ENCODE results near the gene GRM4. TPM values are rescaled to one million over a fixed set of nuclear protein-coding genes. Genes with fewer than 3 reads are reported as not detected.

The GRM4 gene
- total RNA-seq, 4 donors from 2014 or later: 0.35 to 2.2 TPM; not detected in 2

DNA sequence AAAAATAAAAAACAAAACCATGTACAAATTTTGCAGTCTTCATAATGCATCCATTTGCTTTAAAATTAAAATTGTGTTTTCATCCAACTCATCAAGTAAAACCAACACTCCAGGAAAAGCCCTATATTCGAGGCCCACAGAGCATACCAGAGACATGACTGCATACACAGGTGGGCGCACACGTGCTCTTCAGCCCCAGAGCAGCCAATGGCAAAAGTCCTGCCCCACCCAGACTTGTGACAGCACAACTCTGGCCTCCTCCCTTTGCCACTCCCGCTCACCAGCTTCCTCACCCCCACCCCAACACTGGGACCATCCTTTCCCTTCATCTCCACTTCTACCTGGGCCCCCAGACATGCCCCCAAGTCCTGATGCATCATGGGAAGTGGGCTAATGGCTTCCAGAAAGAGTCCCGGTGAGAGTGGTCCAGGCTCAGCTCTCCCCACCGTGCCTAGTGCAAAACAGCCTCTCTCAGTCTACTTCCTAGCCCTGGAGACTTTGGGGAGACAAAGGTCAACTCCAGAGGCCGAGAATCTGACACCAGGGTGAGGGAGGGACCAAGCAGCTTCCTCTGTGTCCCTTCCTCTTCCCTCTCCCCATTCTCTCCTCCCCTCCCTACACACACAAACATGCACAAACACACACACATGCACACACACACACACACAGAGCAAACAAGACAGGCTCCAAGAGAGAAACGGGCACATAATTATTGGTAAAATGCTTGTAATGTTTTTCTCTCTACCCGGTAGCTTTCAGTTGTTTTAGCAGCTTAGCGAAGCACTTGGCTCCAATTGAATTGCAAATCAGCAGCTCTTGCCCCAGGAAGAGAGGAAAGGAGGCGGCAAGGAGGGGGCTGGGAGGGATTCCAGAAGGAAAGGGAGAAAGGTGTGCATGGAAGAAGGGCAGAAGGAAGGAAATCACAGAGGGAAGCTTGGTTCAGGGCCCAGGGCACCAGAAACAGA is 14.3 kb downstream of the GRM4 start:
- TF ChIP-seq, protein P1, sequence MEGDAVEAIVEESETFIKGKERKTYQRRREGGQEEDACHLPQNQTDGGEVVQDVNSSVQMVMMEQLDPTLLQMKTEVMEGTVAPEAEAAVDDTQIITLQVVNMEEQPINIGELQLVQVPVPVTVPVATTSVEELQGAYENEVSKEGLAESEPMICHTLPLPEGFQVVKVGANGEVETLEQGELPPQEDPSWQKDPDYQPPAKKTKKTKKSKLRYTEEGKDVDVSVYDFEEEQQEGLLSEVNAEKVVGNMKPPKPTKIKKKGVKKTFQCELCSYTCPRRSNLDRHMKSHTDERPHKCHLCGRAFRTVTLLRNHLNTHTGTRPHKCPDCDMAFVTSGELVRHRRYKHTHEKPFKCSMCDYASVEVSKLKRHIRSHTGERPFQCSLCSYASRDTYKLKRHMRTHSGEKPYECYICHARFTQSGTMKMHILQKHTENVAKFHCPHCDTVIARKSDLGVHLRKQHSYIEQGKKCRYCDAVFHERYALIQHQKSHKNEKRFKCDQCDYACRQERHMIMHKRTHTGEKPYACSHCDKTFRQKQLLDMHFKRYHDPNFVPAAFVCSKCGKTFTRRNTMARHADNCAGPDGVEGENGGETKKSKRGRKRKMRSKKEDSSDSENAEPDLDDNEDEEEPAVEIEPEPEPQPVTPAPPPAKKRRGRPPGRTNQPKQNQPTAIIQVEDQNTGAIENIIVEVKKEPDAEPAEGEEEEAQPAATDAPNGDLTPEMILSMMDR (IDR thresholded peaks at IDR 0.05): no peak
- no peak for TF ChIP-seq POLR2A (IDR thresholded peaks at IDR 0.05)
- no peak overlapping the region for H3K27ac ChIP-seq
- no peaks in the 10 kb centered on the region for H3K4me1 ChIP-seq
- H3K4me3 ChIP-seq: no peak overlapping the region
- H3K9me3 ChIP-seq: no peaks in the 10 kb centered on the region
- H3K27me3 ChIP-seq: no peaks in the 10 kb centered on the region
- intact Hi-C loops (cut with DNase I; ENCODE audit: low total_unique reads): no loop called here
- DNase-seq: no peak
- H3K36me3 ChIP-seq: no peaks in the 10 kb centered on the region

DNA sequence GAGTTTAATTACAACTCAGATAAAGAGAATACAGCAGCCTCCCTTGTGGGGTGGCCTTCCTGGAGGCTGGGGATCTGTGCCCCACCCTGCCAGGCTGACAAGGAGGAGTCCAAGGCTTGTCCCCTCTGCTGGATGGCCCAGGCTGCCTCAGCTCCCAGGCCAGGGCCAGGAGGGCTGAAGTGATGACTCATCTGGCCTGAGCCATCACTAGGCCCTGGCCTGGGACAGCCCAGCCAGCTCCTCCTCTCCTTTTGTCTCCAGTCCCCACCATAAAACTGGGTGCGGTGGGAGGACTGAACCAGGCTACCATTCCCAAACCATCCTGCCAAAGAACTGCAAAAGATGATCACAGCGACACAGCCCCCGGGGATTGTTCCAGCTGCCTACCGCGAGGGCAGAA is 15.0 kb downstream of the GRM4 start:
- Histone ChIP-seq H3K4me3 (no peak overlapping the region), H3K4me1 (no peaks in the 10 kb centered on the region), H3K27ac (no peak overlapping the region), H3K9me3 (no peaks in the 10 kb centered on the region), H3K27me3 (no peaks in the 10 kb centered on the region), H3K36me3 (no peaks in the 10 kb centered on the region)
- intact Hi-C loops (cut with DNase I; ENCODE audit: low total_unique reads): no loop called here
- no peak for DNase-seq
- TF ChIP-seq POLR2A (IDR thresholded peaks at IDR 0.05): no peak
- TF ChIP-seq, protein P1 (IDR thresholded peaks at IDR 0.05): no peak

DNA sequence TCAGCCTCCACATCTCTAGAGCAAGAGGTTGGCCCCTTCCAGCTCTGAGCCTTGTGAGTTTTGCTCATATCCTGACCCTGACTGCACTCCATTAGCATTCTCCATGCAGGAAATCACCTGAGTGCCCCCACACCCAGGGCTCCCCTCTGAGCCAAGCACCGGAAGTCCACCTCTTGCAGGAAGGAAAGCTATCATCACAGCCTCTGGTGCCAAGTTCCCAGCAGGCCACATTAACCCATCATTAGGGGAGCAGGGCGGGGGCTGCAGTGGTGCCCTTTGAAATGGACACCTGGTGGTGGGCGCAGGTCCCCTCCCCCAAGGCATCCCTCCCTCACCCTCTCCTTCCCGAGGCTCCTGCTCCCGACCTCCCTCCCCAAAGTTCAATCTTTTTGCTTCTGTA is 16.1 kb downstream of the GRM4 start:
- intact Hi-C loops (cut with DNase I; ENCODE audit: low total_unique reads): no loop called here
- DNase-seq: no peak
- Histone ChIP-seq H3K27me3 (no peaks in the 10 kb centered on the region), H3K4me1 (no peaks in the 10 kb centered on the region), H3K9me3 (no peaks in the 10 kb centered on the region), H3K36me3 (no peaks in the 10 kb centered on the region), H3K27ac (no peak overlapping the region), H3K4me3 (no peak overlapping the region)
- TF ChIP-seq POLR2A (IDR thresholded peaks at IDR 0.05): no peak
- TF ChIP-seq, protein P1 (IDR thresholded peaks at IDR 0.05): no peak

DNA sequence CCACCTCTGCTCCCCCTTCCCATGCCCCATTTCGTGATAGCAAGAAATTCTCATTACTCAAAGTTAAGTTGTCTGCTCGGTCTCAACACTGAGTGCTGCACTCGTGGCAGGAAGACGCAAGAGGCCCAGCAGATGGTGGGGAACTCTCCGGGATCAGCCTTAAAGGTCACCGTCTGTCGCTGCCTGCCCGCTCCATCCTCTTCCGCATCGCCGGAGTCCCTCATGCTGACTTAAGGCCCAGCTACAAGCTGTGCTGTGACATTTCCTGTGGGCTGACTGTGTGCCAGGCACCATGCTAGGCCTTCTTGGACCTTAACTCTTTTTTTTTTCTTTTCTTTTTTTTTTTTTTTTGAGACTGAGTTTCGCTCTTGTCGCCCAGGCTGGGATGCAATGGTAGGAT is 17.8 kb downstream of the GRM4 start:
- Histone ChIP-seq H3K4me3 (no peak overlapping the region), H3K4me1 (no peaks in the 10 kb centered on the region), H3K9me3 (no peaks in the 10 kb centered on the region), H3K36me3 (no peaks in the 10 kb centered on the region), H3K27ac (no peak overlapping the region), H3K27me3 (no peaks in the 10 kb centered on the region)
- DNase-seq: no peak
- intact Hi-C loops (cut with DNase I; ENCODE audit: low total_unique reads): no loop called here
- TF ChIP-seq, protein P1 (IDR thresholded peaks at IDR 0.05): no peak
- TF ChIP-seq POLR2A (IDR thresholded peaks at IDR 0.05): no peak

DNA sequence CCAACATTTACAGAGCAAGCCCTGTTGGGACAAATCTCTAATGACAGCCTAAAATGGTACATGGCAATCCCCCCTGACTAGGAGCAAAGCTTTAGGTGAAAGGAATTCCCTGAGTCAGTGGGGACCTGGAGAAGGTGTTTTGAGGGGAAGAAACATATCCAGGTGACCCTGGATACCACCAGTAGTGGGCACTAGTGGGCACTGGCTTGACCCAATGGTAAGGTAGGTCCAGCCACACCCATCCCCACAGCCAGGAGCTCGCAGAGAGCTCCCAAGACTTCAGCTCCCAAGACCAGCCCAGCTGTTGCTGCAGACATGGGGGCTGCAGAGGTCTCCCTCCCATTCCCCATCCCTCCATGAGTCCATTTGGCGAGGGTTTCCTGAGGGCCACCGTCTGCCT is 19.5 kb downstream of the GRM4 start:
- H3K9me3 ChIP-seq: no peaks in the 10 kb centered on the region
- intact Hi-C loops (cut with DNase I; ENCODE audit: low total_unique reads): no loop called here
- H3K27me3 ChIP-seq: no peaks in the 10 kb centered on the region
- no peaks in the 10 kb centered on the region for H3K36me3 ChIP-seq
- H3K27ac ChIP-seq: no peak overlapping the region
- no peaks in the 10 kb centered on the region for H3K4me1 ChIP-seq
- TF ChIP-seq, protein P1 (IDR thresholded peaks at IDR 0.05): no peak
- TF ChIP-seq POLR2A (IDR thresholded peaks at IDR 0.05): no peak
- no peak overlapping the region for H3K4me3 ChIP-seq
- no peak for DNase-seq

Data from uterus (tissue), 4 donors.